Caco-2 (cell line): ENCODE measurements around the gene DNAJB13. TPM values are rescaled to one million over a fixed set of nuclear protein-coding genes. Genes with fewer than 3 reads are reported as not detected.
A peak's percentile ranks its signal among the peaks of the same experiment; 100 is the strongest.

Experiments
- BruUV-seq: library from RNA; stranded (reverse); fragments of 400-500 nt; replicated peaks from 2 replicates; lab custom pipeline; 2021; lab: Mats Ljungman, UMichigan
- CTCF ChIA-PET: fragments of 300-600 bp; sonication (Branson Sonifier 250); formaldehyde crosslinking; loops from one replicate; lab custom pipeline; 2022; ENCODE audit warnings: antibody characterized with exemption; lab: Charles Lee
- POLR2A ChIA-PET: fragments of 300-600 bp; sonication (Branson Sonifier 250); formaldehyde crosslinking; loops from one replicate; lab custom pipeline; 2022; ENCODE audit warnings: antibody characterized with exemption; lab: Charles Lee
- DNase-seq, 2 experiments: peaks; one replicate each; pipeline versions ENCODE4 v3.0.0 to v3.0.0-alpha.2; 2020 to 2022
- H3K27me3 ChIP-seq: replicated peaks from 2 replicates; pipeline ENCODE4 v1.6.0; 2011; ENCODE audit warnings: low read length; ENCODE audit not compliant: control insufficient read depth, insufficient read depth
- H3K36me3 ChIP-seq: 2 replicates; pipeline ENCODE4 v1.5.1; 2011; ENCODE audit warnings: low read length; ENCODE audit not compliant: control insufficient read depth, insufficient read depth
- H3K4me1 ChIP-seq: fragments of 250-450 bp; sonication (Bioruptor Pico); 2 replicates; pipeline ENCODE4 v1.5.1; 2020; ENCODE audit warnings: mild to moderate bottlenecking
- H3K4me3 ChIP-seq: 2 replicates; pipeline ENCODE4 v1.5.1; 2011; ENCODE audit warnings: low read depth, mild to moderate bottlenecking, control low read depth, low read length
- H3K9me3 ChIP-seq: fragments of 250-450 bp; sonication (Bioruptor Pico); 2 replicates; pipeline ENCODE4 v1.5.1; 2020; ENCODE audit warnings: mild to moderate bottlenecking, moderate library complexity
- H3K27ac Mint-ChIP-seq: one replicate; pipeline ENCODE4 v1.8.0; 2022; ENCODE audit warnings: mixed read lengths; ENCODE audit not compliant: unreplicated experiment
- H3K27me3 Mint-ChIP-seq: one replicate; pipeline ENCODE4 v1.8.0; 2022; ENCODE audit warnings: mixed read lengths; ENCODE audit not compliant: insufficient read depth, unreplicated experiment
- H3K36me3 Mint-ChIP-seq: one replicate; pipeline ENCODE4 v1.8.0; 2022; ENCODE audit warnings: mild to moderate bottlenecking, mixed read lengths; ENCODE audit not compliant: insufficient read depth, unreplicated experiment
- H3K4me1 Mint-ChIP-seq: one replicate; pipeline ENCODE4 v1.8.0; 2022; ENCODE audit warnings: low read depth, mixed read lengths; ENCODE audit not compliant: unreplicated experiment
- H3K4me3 Mint-ChIP-seq: one replicate; pipeline ENCODE4 v1.8.0; 2022; ENCODE audit warnings: mild to moderate bottlenecking, moderate library complexity, mixed read lengths; ENCODE audit not compliant: unreplicated experiment
- H3K9me3 Mint-ChIP-seq: one replicate; pipeline ENCODE4 v1.8.0; 2022; ENCODE audit warnings: mixed read lengths; ENCODE audit not compliant: unreplicated experiment
- CTCF ChIP-seq, 2 experiments: fragments of 200-600 bp in 1 of 2; IDR thresholded peaks; 1 replicate in 1 of 2; 2 replicates in 1 of 2; pipeline versions ENCODE4 v1.5.1 to v1.8.0; 2011 to 2022; ENCODE audit warnings: antibody characterized with exemption in 1 of 2, control low read depth in 1 of 2, inconsistent platforms in 1 of 2, low read depth in 1 of 2, low read length in 1 of 2, mild to moderate bottlenecking in 1 of 2, moderate library complexity in 1 of 2; ENCODE audit not compliant: insufficient read depth in 1 of 2, severe bottlenecking in 1 of 2, unreplicated experiment in 1 of 2
- intact Hi-C: fragments of 100-400 bp; cut with micrococcal nuclease; formaldehyde crosslinking; loops from one replicate; pipeline ENCODE4 v1.10.0; 2022; ENCODE audit not compliant: unreplicated experiment
- total RNA-seq: library from RNA; stranded (reverse); gene quantifications from 2 replicates; pipeline ENCODE4 v1.2.3, GENCODE V29; 2022

DNAJB13 gene
- total RNA-seq, 1 experiment from 2014 or later: 0.52 TPM

GRCh38 chr11:74010306-74011300 is 59.8 kb downstream of the DNAJB13 start:
- no peaks in the 10 kb centered on the region for H3K36me3 Mint-ChIP-seq
- no peaks in the 10 kb centered on the region for H3K4me1 Mint-ChIP-seq
- Histone ChIP-seq H3K27me3 (no peaks in the 10 kb centered on the region), H3K4me1 (no peaks in the 10 kb centered on the region), H3K4me3 (no peak overlapping the region), H3K36me3 (no peaks in the 10 kb centered on the region), H3K9me3 (no peaks in the 10 kb centered on the region)
- H3K9me3 Mint-ChIP-seq: no peaks in the 10 kb centered on the region
- no peak overlapping the region for H3K4me3 Mint-ChIP-seq
- ChIA-PET POLR2A (no interaction called here), CTCF (no interaction called here)
- H3K27me3 Mint-ChIP-seq: no peaks in the 10 kb centered on the region
- H3K27ac Mint-ChIP-seq: no peak overlapping the region
- TF ChIP-seq CTCF (IDR thresholded peaks at IDR 0.05; ENCODE audit: insufficient read depth in 1 of 2, low read depth in 1 of 2, low read length in 1 of 2, severe bottlenecking in 1 of 2, unreplicated experiment in 1 of 2): no peak
- peak in 1 of 2 experiments; percentile 38 for DNase-seq
- no TSS peak for BruUV-seq
- intact Hi-C loops: no loop called here

- no peak overlapping the region for H3K4me3 Mint-ChIP-seq
- POLR2A ChIA-PET: interaction anchor here (0.5 to 0.7 kb wide), 2 partner anchors 94 to 288 kb away, joined by 3 to 7 read pairs; no protein-coding TSS in a partner anchor
- H3K27ac Mint-ChIP-seq: no peak overlapping the region
These were observed 60.7 kb downstream of the DNAJB13 start for GRCh38 chr11:74011360-74012073.

More at GRCh38 chr11:74011360-74012073, 60.7 kb downstream of the DNAJB13 start:
- no peak overlapping the region for H3K4me3 ChIP-seq
- peaks cover under 1% of the 10 kb centered on the region for H3K36me3 Mint-ChIP-seq
- DNase-seq: peak in 1 of 2 experiments; percentile 27
- no peaks in the 10 kb centered on the region for H3K9me3 ChIP-seq
- H3K36me3 ChIP-seq: no peaks in the 10 kb centered on the region
- no peaks in the 10 kb centered on the region for H3K9me3 Mint-ChIP-seq
- intact Hi-C loops: no loop called here
- H3K27me3 Mint-ChIP-seq: no peaks in the 10 kb centered on the region
- H3K4me1 Mint-ChIP-seq: no peaks in the 10 kb centered on the region
- no peak for TF ChIP-seq CTCF (IDR thresholded peaks at IDR 0.05; ENCODE audit: insufficient read depth in 1 of 2, low read depth in 1 of 2, low read length in 1 of 2, severe bottlenecking in 1 of 2, unreplicated experiment in 1 of 2)
- CTCF ChIA-PET: no interaction called here
- BruUV-seq: no TSS peak
- no peaks in the 10 kb centered on the region for H3K27me3 ChIP-seq
- no peaks in the 10 kb centered on the region for H3K4me1 ChIP-seq
